Limb (tissue), 2 donors: ENCODE measurements around the gene SIM2.

Experiments
- DNase-seq, 2 donors: peaks; one replicate each; pipeline ENCODE4 v3.0.0-alpha.2; 2016; ENCODE audit errors: extremely low spot score in 2 of 2

Gene SIM2

DNA sequence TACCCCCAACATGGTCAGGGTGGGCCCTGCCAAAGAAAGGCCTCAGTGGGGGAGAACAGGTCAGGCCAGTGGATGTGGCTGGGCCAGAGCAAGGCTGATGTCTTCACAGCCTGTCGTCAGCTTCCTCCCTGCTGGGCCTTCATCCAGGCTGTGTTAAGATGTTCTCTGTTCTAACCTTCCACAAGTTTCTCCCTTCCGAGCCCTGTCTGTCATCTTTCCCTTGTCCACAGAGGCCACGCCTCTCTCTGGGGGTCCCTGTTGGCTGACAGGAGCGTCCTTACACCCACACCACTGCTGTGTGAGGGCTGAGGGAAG lies 36.2 kb downstream of the SIM2 start:
- DNase-seq = no peak

DNA sequence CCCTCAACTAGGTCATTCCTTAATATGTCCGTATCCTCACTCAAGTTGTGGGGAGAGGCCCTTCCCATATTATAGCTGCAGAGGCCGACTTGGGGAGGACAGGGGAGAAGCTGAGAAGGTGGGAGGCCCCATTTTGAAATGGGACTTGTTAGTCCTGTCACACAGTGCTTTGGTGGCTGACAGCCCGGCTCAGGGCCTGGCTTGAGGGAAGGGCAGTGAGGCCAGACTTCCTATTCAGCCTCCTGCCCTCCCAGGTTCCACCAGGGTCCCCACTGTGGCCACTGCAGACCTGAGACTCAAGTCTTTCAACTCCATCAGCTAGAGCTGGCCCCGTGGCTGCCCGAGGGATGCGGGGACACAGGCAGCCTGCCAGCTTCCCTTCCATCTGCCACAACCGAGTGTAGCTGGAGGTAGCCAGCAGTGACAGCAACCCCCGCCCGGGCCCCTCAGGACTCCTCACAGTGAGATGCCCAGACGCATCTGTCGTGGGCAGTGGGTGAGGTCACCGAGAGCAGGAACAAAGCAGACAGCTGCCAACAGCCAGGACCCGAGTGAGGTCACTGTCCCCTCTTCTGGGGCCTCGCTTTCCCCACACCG lies 36.9 kb downstream of the SIM2 start:
- DNase-seq = no peak

DNA sequence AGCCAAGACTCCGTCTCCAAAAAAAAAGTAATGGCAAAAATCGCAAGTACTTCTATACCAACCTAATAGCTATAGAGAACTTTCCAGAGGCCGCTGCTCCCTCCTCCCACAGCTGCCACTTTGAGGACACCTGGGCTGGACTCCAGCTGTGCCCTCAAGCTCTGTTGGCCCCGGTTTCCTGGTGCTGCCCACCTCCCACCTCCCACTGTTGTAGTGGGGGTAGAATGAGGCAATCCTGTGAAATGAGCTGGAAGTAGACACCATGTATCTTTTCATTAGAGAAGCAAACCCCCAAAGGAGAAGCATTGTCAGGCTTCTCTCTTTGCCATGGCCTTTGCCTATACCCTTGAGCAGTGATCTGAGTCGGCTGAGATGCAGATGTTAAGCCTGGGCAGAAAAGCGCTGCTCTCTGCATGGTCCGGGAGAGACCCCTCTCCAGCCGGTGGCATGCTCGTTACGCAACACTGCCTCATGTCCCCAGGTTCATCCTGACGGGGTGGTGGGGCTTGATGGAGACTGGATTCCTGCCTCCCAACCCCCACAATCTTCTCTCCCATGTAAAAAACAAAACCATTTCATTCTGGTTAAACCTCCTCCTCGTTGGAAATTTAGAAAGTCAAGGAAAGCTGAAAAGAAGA lies 39.7 kb downstream of the SIM2 start:
- no peak for DNase-seq

DNA sequence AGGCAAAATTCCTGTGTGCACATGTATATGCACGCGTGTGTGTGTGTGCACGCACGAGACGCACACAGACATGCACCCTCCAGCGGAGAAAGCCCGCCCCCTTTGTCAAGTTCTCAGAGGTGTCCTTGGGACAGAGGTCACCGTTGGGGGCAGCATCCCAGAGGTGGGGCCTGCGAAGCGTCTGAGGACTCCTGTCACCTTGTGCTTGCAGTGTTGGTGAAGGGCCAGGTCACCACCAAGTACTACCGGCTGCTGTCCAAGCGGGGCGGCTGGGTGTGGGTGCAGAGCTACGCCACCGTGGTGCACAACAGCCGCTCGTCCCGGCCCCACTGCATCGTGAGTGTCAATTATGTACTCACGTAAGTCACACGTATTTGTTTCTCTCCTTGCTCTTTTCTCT lies 42.6 kb downstream of the SIM2 start:
- DNase-seq = no peak

DNA sequence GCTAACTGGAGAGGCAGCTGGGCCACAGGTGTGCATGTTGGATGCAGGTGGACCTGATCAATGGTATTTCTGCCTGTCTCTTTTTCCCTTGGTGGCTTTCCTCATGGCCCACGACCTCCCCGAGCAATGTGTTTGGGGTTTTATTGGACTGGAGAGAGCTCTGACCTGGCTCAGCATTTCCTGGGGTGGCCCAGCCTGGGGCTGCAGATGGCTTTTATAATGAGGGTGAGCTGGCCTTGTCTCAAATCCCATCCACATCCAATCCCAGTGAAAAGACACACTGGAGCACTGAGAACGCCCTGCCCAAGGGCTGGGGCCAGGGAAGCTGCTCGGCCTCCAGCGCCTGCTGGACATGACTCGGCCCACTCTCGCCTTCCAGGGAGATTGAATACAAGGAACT lies 44.1 kb downstream of the SIM2 start:
- no peak for DNase-seq

DNA sequence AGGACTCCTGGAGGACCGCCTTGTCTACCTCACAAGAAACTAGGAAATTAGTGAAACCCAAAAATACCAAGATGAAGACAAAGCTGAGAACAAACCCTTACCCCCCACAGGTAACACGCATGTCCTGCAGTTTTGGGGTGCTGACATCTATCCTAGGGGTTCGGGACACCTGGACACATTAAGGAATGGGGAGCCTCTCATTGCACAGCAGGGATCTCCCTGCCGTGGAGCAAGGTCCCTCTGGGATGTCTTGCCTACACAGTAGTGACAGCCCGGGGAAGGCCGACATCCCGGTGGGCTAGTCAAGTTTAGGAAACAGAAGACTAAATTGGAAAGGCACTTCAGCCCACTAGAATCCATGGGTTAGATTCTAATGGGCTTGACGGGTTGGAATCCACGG lies 44.5 kb downstream of the SIM2 start:
- DNase-seq = no peak

DNA sequence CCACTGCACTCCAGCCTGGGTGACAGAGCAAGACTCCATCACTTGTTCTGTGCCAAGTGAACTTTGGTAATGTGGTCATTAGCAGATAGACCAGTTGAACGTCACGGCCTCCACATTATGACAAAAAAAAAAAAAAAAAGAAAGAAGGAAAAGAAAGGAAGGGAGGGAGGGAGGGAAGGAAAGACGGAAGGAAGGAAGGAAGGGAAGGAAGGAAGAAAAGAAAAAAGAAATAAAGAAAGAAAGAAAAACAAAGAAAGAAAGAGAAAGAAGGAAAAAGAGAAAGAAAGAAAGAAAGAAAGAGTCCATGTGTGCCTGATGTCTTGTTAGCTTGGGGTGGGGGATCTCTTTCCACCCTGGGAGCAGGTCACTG lies 45.3 kb downstream of the SIM2 start:
- no peak for DNase-seq

DNA sequence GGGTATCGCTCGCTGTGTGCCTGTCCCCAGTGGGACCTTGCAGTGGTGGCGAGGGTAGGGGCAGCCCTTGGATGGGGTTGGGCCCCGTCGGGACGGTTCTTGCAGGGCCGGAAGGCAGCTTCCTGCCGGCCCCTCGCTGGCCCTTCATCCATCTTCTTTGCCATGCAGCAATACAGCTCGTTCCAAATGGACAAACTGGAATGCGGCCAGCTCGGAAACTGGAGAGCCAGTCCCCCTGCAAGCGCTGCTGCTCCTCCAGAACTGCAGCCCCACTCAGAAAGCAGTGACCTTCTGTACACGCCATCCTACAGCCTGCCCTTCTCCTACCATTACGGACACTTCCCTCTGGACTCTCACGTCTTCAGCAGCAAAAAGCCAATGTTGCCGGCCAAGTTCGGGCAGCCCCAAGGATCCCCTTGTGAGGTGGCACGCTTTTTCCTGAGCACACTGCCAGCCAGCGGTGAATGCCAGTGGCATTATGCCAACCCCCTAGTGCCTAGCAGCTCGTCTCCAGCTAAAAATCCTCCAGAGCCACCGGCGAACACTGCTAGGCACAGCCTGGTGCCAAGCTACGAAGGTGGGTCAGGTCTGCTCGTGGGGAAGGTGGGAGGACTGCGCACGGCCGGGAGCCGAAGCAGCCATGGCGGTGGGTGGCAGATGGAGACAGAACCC lies 45.8 kb downstream of the SIM2 start:
- DNase-seq = peak in 1 of 2 donors; percentile 69

DNA sequence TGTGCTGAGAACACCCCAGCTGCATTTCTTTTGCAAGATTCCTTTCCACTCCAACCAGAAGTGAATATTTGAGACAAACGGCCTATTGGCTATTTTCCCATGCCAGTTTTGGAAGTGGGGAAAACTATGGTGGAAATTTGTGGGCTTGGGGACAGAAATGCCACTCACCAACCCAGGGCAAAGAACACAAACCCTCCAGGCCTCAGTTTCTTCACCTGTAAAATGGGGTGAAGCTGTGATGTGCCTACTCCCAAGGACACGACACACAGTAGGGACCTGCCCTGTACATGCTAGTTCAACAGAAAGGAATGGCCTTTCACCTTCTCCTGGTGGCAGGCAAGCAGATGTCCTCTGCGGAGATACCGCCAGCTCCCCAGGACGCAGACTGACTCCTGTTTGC lies 46.5 kb downstream of the SIM2 start:
- no peak for DNase-seq

DNA sequence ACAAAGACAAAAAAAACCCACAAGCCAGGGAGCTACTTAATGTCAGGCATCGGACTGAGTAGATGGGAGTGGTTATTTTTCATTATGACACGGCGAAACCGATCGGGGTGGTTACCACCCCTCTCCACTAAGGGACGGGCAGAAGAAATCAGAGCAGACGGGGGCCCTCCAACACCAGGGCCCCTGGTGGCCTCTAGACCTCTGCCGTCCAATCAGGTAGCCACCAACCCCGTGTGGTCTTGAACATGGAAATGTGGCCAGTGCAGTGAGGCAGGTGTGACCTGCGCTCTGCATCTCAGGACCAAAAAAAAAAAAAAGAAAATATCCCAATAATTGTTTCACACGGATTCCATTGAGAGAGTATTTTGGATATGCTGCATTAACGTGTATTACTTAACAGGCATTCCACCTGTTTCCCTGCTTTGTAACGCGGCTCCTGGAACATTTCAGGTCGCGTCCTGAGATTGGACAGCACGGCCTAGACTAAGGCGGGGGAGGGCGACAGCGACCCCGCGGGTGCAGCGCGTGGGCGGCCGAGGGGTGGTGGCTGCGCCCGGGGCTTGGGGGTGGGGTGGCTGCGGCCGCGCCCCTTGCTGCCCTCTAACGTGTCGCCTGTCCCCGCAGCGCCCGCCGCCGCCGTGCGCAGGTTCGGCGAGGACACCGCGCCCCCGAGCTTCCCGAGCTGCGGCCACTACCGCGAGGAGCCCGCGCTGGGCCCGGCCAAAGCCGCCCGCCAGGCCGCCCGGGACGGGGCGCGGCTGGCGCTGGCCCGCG lies 48.3 kb downstream of the SIM2 start:
- peak in 1 of 2 donors; percentile 62 for DNase-seq

DNA sequence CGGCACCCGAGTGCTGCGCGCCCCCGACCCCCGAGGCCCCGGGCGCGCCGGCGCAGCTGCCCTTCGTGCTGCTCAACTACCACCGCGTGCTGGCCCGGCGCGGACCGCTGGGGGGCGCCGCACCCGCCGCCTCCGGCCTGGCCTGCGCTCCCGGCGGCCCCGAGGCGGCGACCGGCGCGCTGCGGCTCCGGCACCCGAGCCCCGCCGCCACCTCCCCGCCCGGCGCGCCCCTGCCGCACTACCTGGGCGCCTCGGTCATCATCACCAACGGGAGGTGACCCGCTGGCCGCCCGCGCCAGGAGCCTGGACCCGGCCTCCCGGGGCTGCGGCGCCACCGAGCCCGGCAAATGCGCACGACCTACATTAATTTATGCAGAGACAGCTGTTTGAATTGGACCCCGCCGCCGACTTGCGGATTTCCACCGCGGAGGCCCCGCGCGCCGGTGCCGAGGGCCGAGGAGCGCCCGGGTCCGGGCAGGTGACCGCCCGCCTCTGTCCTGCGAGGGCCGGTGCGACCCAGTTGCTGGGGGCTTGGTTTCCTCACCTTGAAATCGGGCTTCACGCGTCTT lies 49.0 kb downstream of the SIM2 start:
- peak in 1 of 2 donors; percentile 86 for DNase-seq

DNA sequence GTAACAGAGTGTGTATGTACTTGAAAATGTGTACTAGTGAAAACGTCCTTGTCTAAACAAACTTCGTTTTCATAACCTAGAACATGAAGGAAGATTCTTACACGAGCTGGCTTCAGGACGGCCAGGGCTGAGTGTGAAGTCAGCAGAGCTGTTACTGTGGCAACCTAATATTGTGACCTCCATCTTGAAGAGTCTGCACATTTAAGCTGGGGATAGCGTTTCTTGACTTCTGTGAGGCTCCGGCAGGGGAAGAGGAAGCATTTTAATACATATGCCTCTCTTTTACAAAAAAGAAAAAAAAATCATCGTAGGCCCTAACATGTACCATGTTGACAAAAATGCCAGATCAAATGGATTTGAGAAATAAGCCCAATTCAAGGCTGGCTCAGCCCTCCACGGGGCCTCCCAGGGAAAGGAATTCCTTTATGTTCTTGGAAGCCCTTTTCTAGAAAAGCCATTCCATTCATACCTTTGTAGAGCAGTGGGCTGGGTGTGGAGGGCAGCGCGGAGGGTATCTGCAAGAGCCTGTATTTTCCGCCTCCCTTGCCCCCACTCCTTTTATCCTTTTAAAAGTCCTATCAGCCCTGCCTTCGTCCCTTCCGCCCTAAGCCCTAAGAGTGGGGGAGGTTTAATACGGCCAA lies 51.1 kb downstream of the SIM2 start:
- DNase-seq = peak; percentile 65 to 87

DNA sequence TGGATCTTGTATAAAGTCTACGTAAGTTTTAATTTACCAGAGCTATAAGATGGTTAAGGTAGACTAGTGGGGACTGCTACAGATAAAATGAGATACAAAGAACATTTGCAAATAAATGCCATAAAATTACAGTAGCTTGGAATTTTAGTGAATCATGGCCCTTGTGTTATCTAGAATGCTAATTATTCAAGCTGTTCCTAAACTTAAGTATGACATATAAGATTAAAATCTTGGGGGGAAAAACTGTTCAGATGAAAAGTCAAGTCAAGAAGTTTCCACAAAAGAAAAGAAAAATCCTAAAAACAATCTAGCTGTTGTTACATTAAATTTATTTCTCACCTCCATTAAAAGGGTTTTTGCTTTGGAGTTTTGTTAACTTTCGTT lies 51.7 kb downstream of the SIM2 start:
- DNase-seq = no peak

DNA sequence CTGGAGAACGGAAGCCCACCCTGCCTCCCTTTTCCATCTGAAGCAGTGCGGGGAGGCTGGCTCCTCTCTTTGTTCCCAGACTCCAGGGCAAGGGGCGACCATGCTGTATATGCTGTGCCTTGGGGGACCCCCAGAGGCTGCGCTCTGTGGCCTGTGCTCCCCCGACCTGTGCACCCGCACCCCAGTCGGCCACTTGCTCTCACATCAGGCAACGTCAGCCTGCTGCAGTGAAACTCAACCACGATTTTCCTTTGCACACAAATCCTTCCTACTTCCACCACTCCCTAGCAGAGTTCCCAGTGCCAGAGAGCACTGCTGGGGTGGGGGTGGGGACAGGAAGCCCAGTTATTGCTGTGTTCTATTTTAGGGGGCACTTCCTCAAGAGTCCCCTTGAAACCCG lies 52.5 kb downstream of the SIM2 start:
- DNase-seq = no peak

DNA sequence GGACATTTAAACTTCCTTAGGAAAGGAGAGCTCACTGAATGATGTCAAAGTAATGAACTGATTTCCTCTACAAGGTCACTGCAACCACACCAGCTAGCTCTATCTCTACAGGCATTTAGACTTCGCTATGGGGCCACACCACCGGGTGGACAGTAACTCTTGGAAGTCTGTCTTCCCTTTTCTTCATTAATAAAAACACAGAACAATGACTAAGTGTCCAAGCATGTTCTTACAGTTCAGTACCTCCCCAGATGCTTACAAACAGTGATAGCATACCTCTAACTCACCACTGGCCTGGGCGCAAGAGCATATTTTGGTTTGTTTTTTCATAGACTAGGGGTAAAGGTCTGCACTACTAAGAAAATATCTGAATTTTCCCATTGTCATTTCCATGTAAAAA lies 54.6 kb downstream of the SIM2 start:
- no peak for DNase-seq

DNA sequence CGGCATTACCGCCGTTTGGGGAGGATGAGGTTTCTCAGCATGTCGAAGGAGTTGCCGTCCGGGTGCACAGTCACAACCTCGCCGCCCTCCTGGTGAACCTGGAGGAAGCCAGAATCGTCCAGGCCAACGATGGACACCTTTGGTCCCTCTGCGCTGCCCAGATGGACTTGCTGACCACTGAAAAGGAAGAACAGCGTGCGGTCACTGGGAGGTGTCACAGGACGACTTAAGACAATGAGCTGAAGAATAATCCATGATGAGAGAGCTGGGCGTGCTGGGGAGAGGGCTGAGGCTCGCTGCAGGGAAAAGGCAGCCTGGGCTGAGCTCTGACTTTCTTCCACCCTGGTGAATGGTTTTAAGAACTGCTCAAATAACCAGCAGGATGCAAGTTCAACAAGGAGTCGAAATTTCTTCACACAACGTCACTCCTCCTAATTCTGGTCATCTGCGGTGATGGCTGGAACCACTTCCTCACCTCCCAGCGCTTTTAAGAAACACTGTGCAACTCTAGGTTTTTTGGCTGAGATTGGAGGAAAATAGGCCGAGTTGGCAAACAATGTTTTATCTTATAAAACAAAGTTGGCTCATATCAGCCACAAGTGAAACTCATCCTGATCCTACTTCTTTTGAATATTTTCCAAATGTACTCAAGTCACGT lies 55.5 kb downstream of the SIM2 start:
- DNase-seq = no peak

DNA sequence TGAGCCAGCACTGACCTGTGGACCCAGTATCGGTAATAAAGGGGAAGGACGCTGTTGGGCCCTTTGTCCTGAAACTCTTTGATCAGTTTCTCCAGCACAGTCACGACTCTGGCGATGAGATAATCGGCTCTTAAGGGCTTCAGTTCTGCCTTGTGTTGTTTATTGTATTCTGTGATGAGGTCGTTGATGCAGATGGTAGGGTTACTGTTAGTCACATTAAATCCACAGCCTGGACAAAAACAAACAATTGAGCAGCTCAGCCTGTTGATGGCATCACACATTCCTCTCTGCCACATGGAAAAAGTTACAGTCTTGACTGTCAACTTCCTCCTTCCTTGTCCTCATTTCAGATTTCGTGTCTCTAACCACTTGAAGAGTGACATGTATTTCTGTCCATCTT lies 57.6 kb downstream of the SIM2 start:
- DNase-seq = no peak

DNA sequence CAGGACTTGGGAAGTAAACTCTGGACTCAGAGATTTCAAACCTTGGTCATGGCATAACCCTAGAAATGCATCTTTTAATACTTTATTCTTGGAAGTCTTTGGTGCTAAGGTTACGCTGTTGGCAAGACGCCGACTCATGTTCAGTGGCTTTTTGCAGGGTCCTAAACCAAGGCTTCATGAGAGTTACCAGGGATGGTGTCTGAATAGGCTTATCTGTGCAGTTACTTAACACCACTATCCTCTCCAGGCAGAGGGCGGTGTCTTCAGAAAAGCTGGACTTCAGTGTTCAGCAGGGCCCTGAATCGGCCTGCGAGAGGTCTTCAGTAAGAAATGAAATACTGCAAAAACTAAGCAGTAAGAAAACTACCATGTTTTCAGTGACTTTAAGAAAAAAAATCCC lies 58.3 kb downstream of the SIM2 start:
- no peak for DNase-seq

DNA sequence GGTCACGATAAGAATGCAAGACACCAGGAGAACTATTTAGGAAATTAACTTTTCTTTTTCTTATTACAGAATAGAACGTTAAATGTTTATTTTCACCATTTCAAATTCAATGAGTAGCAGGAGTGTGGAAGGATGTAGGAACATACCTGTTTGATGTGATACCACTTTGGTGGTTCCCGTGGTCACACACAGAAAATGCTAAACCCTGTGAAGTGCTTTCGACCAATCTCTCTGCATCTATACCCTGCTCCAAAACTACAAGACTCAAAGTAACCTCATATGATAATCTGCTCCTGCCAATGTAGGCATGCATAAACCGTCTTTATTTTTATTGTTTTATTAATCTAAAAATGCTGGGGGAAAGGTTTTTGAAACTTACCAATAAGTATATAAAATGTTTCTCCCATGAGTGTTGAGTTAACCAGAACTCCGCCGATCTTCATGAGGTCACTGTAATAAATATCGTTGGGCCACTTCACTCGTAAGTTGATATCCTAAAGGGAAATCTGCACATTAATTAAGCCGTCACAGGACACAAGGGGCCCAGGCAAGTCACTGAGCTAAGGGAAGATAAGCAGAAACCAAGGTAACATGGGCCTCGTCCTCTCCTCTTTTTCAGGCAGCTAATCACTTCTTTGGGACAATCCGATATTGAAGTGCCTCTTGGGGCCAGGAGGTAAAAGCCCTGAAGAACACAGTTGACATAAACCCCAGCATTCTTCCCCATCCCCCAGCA lies 60.6 kb downstream of the SIM2 start:
- DNase-seq = no peak

DNA sequence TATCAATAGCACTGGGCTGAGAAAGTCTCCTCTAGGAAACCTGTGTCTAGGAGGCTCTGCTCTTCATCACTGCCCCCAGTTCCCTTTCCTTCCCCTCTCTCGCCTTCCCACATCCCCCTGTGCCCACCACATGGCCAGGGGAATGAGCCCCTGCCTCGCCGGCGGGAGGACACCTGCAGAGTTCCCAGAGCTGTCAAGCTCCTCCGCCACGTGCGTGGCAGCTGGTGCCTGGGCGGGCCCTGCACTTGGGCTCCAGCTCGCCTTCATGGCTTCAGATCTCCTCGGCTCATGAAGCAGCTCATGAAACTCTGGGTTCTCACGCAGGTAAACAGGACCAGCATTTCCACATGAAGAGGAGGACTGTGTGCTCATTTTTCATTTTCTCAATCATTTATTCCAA lies 62.8 kb downstream of the SIM2 start:
- no peak for DNase-seq

DNA sequence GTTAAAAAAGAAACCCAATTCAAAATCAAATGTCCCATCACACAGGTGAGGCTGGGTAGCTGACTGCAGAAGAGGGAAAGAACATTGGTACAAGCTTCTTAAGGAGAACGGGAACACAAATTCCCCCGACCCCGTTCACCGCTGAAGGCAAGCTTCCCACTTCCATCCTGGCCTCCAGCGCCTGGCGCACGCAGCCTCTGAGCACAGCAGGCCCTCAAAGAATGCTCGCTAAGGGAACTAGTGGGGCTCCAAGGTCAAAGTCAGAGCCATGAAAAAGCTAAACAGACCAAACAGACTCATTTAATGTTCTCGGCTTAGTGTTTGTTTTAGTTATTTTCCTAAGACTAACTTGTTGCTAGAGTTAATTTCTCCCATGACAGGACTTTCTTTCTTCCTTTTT lies 63.7 kb downstream of the SIM2 start:
- no peak for DNase-seq
